Gastroesophageal sphincter (tissue), 3 donors: ENCODE results near the gene KASH5.
"Not testable (repeated sequence)": the region's sequence is repeated elsewhere in the genome, so short reads cannot be mapped to it uniquely, and the experiment has no call there.

Experiments used
- POLR2A ChIP-seq, 2 donors: fragments of 450-650 bp; IDR thresholded peaks; one replicate each; pipeline ENCODE4 v1.6.1; 2017; ENCODE audit warnings: antibody characterized with exemption in 2 of 2, mild to moderate bottlenecking in 2 of 2, moderate library complexity in 1 of 2
- POLR2AphosphoS5 ChIP-seq: sonication (generic); formaldehyde crosslinking; IDR thresholded peaks from one replicate; pipeline ENCODE4 v1.6.1; 2017; ENCODE audit warnings: antibody characterized with exemption
- TF ChIP-seq, protein P1 (sequence below), 4 experiments: fragments of 200-600 bp in 2 of 4; fragments of 450-650 bp in 2 of 4; sonication (generic) in 1 of 4; IDR thresholded peaks; one replicate each; pipeline ENCODE4 v1.5.1; 2017 to 2019; ENCODE audit warnings: antibody characterized with exemption in 4 of 4, mild to moderate bottlenecking in 2 of 4, moderate library complexity in 2 of 4

DNA sequence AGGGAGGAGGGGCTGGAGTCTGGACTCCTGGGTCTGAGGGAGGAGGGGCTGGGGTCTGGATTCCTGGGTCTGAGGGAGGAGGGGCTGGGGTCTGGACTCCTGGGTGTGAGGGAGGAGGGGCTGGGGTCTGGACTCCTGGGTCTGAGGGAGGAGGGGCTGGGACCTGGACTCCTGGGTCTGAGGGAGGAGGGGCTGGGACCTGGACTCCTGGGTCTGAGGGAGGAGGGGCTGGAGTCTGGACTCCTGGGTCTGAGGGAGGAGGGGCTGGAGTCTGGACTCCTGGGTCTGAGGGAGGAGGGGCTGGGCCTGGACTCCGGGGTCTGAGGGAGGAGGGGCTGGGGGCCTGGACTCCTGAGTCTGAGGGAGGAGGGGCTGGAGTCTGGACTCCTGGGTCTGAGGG lies 73.1 kb downstream of the KASH5 start:
- not testable (repeated sequence) for TF ChIP-seq POLR2AphosphoS5; POLR2A (IDR thresholded peaks at IDR 0.05)
- TF ChIP-seq, protein P1, sequence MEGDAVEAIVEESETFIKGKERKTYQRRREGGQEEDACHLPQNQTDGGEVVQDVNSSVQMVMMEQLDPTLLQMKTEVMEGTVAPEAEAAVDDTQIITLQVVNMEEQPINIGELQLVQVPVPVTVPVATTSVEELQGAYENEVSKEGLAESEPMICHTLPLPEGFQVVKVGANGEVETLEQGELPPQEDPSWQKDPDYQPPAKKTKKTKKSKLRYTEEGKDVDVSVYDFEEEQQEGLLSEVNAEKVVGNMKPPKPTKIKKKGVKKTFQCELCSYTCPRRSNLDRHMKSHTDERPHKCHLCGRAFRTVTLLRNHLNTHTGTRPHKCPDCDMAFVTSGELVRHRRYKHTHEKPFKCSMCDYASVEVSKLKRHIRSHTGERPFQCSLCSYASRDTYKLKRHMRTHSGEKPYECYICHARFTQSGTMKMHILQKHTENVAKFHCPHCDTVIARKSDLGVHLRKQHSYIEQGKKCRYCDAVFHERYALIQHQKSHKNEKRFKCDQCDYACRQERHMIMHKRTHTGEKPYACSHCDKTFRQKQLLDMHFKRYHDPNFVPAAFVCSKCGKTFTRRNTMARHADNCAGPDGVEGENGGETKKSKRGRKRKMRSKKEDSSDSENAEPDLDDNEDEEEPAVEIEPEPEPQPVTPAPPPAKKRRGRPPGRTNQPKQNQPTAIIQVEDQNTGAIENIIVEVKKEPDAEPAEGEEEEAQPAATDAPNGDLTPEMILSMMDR (IDR thresholded peaks at IDR 0.05) = not testable (repeated sequence)
